ENCODE measurements around the gene OGG1. TPM values are rescaled to one million over a fixed set of nuclear protein-coding genes. Genes with fewer than 3 reads are reported as not detected.

Gene OGG1
- 10 to 100 TPM; 31.0 to 33.4 TPM for total RNA-seq

GRCh38 chr3:9749645-9750555, at the start of gene OGG1:
OGG1 (plus strand) TSS chr3:9749952; CDS start chr3:9750287, 335 bp downstream.
- DNase-seq = peak; percentile 95 to 98
- Mint-ChIP-seq H3K27ac (peak within 1 kb of the TSS; percentile 87), H3K4me3 (peak within 1 kb of the TSS; percentile 88 to 97), H3K9me3 (no peaks in the 10 kb centered on the region), H3K4me1 (ENCODE audit: low read depth) (peaks cover 83% of the 10 kb centered on the region), H3K27me3 (ENCODE audit: low read depth) (no peaks in the 10 kb centered on the region), H3K36me3 (ENCODE audit: insufficient read depth in 2 of 2) (peaks cover 1 to 34% of the 10 kb centered on the region in 2 donors)
- peak; percentile 94 to 95 for ATAC-seq (replicated peaks in 1 of 2)

GRCh38 chr3:9700536-9700935, 49.2 kb upstream of the OGG1 start:
- H3K9me3 Mint-ChIP-seq = no peaks in the 10 kb centered on the region
- peaks cover 1 to 12% of the 10 kb centered on the region in 2 donors for H3K36me3 Mint-ChIP-seq (ENCODE audit: insufficient read depth in 2 of 2)
- no peak overlapping the region for H3K4me3 Mint-ChIP-seq
- ATAC-seq (replicated peaks in 1 of 2) (no peak), DNase-seq (no peak)
- no peak overlapping the region for H3K27ac Mint-ChIP-seq
- peaks cover 9% of the 10 kb centered on the region for H3K4me1 Mint-ChIP-seq (ENCODE audit: low read depth)
- H3K27me3 Mint-ChIP-seq (ENCODE audit: low read depth) = peaks cover 15% of the 10 kb centered on the region

GRCh38 chr3:9701006-9701405, 48.7 kb upstream of the OGG1 start:
- Mint-ChIP-seq H3K36me3 (ENCODE audit: insufficient read depth in 2 of 2) (peaks cover 1 to 12% of the 10 kb centered on the region in 2 donors), H3K9me3 (no peaks in the 10 kb centered on the region), H3K4me1 (ENCODE audit: low read depth) (peaks cover 9% of the 10 kb centered on the region), H3K4me3 (no peak overlapping the region), H3K27ac (no peak overlapping the region), H3K27me3 (ENCODE audit: low read depth) (peaks cover 19% of the 10 kb centered on the region)
- DNase-seq (no peak), ATAC-seq (replicated peaks in 1 of 2) (no peak)

GRCh38 chr3:9701711-9702110, 48.0 kb upstream of the OGG1 start:
- no peaks in the 10 kb centered on the region for H3K9me3 Mint-ChIP-seq
- H3K27ac Mint-ChIP-seq = no peak overlapping the region
- peaks cover 26% of the 10 kb centered on the region for H3K27me3 Mint-ChIP-seq (ENCODE audit: low read depth)
- H3K36me3 Mint-ChIP-seq (ENCODE audit: insufficient read depth in 2 of 2) = peaks cover 1 to 12% of the 10 kb centered on the region in 2 donors
- peaks cover 9% of the 10 kb centered on the region for H3K4me1 Mint-ChIP-seq (ENCODE audit: low read depth)
- H3K4me3 Mint-ChIP-seq = no peak overlapping the region
- ATAC-seq (replicated peaks in 1 of 2) = no peak
- no peak for DNase-seq

- Mint-ChIP-seq H3K9me3 (no peaks in the 10 kb centered on the region), H3K36me3 (ENCODE audit: insufficient read depth in 2 of 2) (peaks cover 0 to 6% of the 10 kb centered on the region in 2 donors), H3K27me3 (ENCODE audit: low read depth) (peaks cover 33% of the 10 kb centered on the region), H3K27ac (no peak overlapping the region), H3K4me3 (peak overlapping the region in 1 of 2 donors; percentile 20), H3K4me1 (ENCODE audit: low read depth) (peaks cover 9% of the 10 kb centered on the region)
- DNase-seq (no peak), ATAC-seq (replicated peaks in 1 of 2) (no peak)
These were observed 46.5 kb upstream of the OGG1 start for GRCh38 chr3:9703240-9703639.

- ATAC-seq (replicated peaks in 1 of 2) (peak; percentile 18 to 20), DNase-seq (no peak)
- Mint-ChIP-seq H3K27ac (no peak within 1 kb of the TSS), H3K4me1 (ENCODE audit: low read depth) (peaks cover 9% of the 10 kb centered on the region), H3K27me3 (ENCODE audit: low read depth) (peaks cover 33% of the 10 kb centered on the region), H3K36me3 (ENCODE audit: insufficient read depth in 2 of 2) (peaks cover 0 to 6% of the 10 kb centered on the region in 2 donors), H3K4me3 (peak within 1 kb of the TSS; percentile 50 to 52), H3K9me3 (no peaks in the 10 kb centered on the region)
These were observed 45.9 kb upstream of the OGG1 start, which contains the start of gene CPNE9 for GRCh38 chr3:9703736-9704346. CPNE9 (plus strand) TSS chr3:9703833; CDS start chr3:9703997, 164 bp downstream.

GRCh38 chr3:9704347-9705322, 45.1 kb upstream of the OGG1 start:
- H3K27ac Mint-ChIP-seq = no peak overlapping the region
- peaks cover 33% of the 10 kb centered on the region for H3K27me3 Mint-ChIP-seq (ENCODE audit: low read depth)
- peak overlapping the region; percentile 55 to 70 for H3K4me3 Mint-ChIP-seq
- H3K36me3 Mint-ChIP-seq (ENCODE audit: insufficient read depth in 2 of 2) = peaks cover 0 to 6% of the 10 kb centered on the region in 2 donors
- DNase-seq (peak; percentile 33), ATAC-seq (replicated peaks in 1 of 2) (peak; percentile 46 to 50)
- H3K4me1 Mint-ChIP-seq (ENCODE audit: low read depth) = peaks cover 9% of the 10 kb centered on the region
- H3K9me3 Mint-ChIP-seq = no peaks in the 10 kb centered on the region

- ATAC-seq (replicated peaks in 1 of 2) = peak; percentile 41 to 56
- no peaks in the 10 kb centered on the region for H3K9me3 Mint-ChIP-seq
- DNase-seq = no peak
- peaks cover 22% of the 10 kb centered on the region for H3K27me3 Mint-ChIP-seq (ENCODE audit: low read depth)
- no peak overlapping the region for H3K27ac Mint-ChIP-seq
- H3K4me1 Mint-ChIP-seq (ENCODE audit: low read depth) = peaks cover 6% of the 10 kb centered on the region
- no peaks in the 10 kb centered on the region for H3K36me3 Mint-ChIP-seq (ENCODE audit: insufficient read depth in 2 of 2)
- H3K4me3 Mint-ChIP-seq = no peak overlapping the region
These were observed 39.5 kb upstream of the OGG1 start for GRCh38 chr3:9710174-9710739.

GRCh38 chr3:9712415-9712814, 37.3 kb upstream of the OGG1 start:
- H3K27me3 Mint-ChIP-seq (ENCODE audit: low read depth) = peaks cover 2% of the 10 kb centered on the region
- H3K36me3 Mint-ChIP-seq (ENCODE audit: insufficient read depth in 2 of 2) = no peaks in the 10 kb centered on the region
- H3K4me3 Mint-ChIP-seq = no peak overlapping the region
- peaks cover 10% of the 10 kb centered on the region for H3K4me1 Mint-ChIP-seq (ENCODE audit: low read depth)
- H3K27ac Mint-ChIP-seq = no peak overlapping the region
- no peaks in the 10 kb centered on the region for H3K9me3 Mint-ChIP-seq
- DNase-seq (no peak), ATAC-seq (replicated peaks in 1 of 2) (no peak)

- no peaks in the 10 kb centered on the region for H3K36me3 Mint-ChIP-seq (ENCODE audit: insufficient read depth in 2 of 2)
These were observed 36.6 kb upstream of the OGG1 start for GRCh38 chr3:9713142-9713541.

GRCh38 chr3:9715136-9715535, 34.6 kb upstream of the OGG1 start:
- Mint-ChIP-seq H3K36me3 (ENCODE audit: insufficient read depth in 2 of 2) (no peaks in the 10 kb centered on the region), H3K27ac (no peak overlapping the region), H3K4me1 (ENCODE audit: low read depth) (peaks cover 8% of the 10 kb centered on the region), H3K27me3 (ENCODE audit: low read depth) (no peaks in the 10 kb centered on the region), H3K4me3 (no peak overlapping the region), H3K9me3 (no peaks in the 10 kb centered on the region)
- ATAC-seq (replicated peaks in 1 of 2) (no peak), DNase-seq (no peak)

More at GRCh38 chr3:9713142-9713541, 36.6 kb upstream of the OGG1 start:
- no peak overlapping the region for H3K4me3 Mint-ChIP-seq
- ATAC-seq (replicated peaks in 1 of 2) = no peak
- DNase-seq = no peak
- H3K27ac Mint-ChIP-seq = no peak overlapping the region
- H3K4me1 Mint-ChIP-seq (ENCODE audit: low read depth) = peaks cover 10% of the 10 kb centered on the region
- no peaks in the 10 kb centered on the region for H3K9me3 Mint-ChIP-seq
- H3K27me3 Mint-ChIP-seq (ENCODE audit: low read depth) = no peaks in the 10 kb centered on the region

GRCh38 chr3:9715764-9716437, 33.9 kb upstream of the OGG1 start:
- Mint-ChIP-seq H3K4me3 (no peak overlapping the region), H3K27ac (no peak overlapping the region), H3K36me3 (ENCODE audit: insufficient read depth in 2 of 2) (no peaks in the 10 kb centered on the region), H3K27me3 (ENCODE audit: low read depth) (no peaks in the 10 kb centered on the region), H3K9me3 (no peaks in the 10 kb centered on the region), H3K4me1 (ENCODE audit: low read depth) (peaks cover 5% of the 10 kb centered on the region)
- DNase-seq (peak; percentile 46 to 61), ATAC-seq (replicated peaks in 1 of 2) (peak; percentile 96 to 98)
